GM19240 (cell line): ENCODE measurements around the gene HOXB3.
"Not testable (repeated sequence)": the region's sequence is repeated elsewhere in the genome, so short reads cannot be mapped to it uniquely, and the experiment has no call there.

Source experiments
- DNase-seq: peaks from one replicate; pipeline ENCODE4 v3.0.0; 2011; ENCODE audit warnings: low spot score; ENCODE audit not compliant: insufficient read length

The HOXB3 gene

GRCh38 chr17:48528153-48528935, 61.7 kb downstream of the HOXB3 start:
- DNase-seq, result no peak

- DNase-seq, result no peak
Measured at GRCh38 chr17:48527547-48527932, 62.5 kb downstream of the HOXB3 start.

GRCh38 chr17:48526608-48527546, 63.2 kb downstream of the HOXB3 start:
- no peak for DNase-seq

- DNase-seq, result no peak
Measured at GRCh38 chr17:48523010-48523409, 67.0 kb downstream of the HOXB3 start.

- DNase-seq, result no peak
Measured at GRCh38 chr17:48522031-48522653, 67.9 kb downstream of the HOXB3 start.

GRCh38 chr17:48520631-48521079, 69.4 kb downstream of the HOXB3 start:
- no peak for DNase-seq

GRCh38 chr17:48519427-48519826, 70.6 kb downstream of the HOXB3 start:
- DNase-seq, result no peak

- DNase-seq, result no peak
Measured at GRCh38 chr17:48517478-48517877, 72.6 kb downstream of the HOXB3 start.

- DNase-seq, result no peak
Measured at GRCh38 chr17:48515925-48516900, 73.8 kb downstream of the HOXB3 start.

- DNase-seq, result no peak
Measured at GRCh38 chr17:48514477-48514876, 75.6 kb downstream of the HOXB3 start.

- DNase-seq, result no peak
Measured at GRCh38 chr17:48513666-48514455, 76.2 kb downstream of the HOXB3 start.

GRCh38 chr17:48513097-48513496, 76.9 kb downstream of the HOXB3 start:
- no peak for DNase-seq

- DNase-seq, result no peak
Measured at GRCh38 chr17:48510761-48511604, 79.1 kb downstream of the HOXB3 start.

- no peak for DNase-seq
Measured at GRCh38 chr17:48510381-48510760, 79.7 kb downstream of the HOXB3 start.

GRCh38 chr17:48509708-48510107, 80.3 kb downstream of the HOXB3 start:
- DNase-seq, result not testable (repeated sequence)

GRCh38 chr17:48506246-48506645, 83.8 kb downstream of the HOXB3 start:
- DNase-seq, result no peak

GRCh38 chr17:48505788-48506187, 84.3 kb downstream of the HOXB3 start:
- peak; percentile 45 for DNase-seq

- DNase-seq, result no peak
Measured at GRCh38 chr17:48504953-48505352, 85.1 kb downstream of the HOXB3 start.

- no peak for DNase-seq
Measured at GRCh38 chr17:48503747-48504146, 86.3 kb downstream of the HOXB3 start.
